GF-D8 (cell line): ENCODE results near the gene DDX1.
"Not testable (repeated sequence)": the region's sequence is repeated elsewhere in the genome, so short reads cannot be mapped to it uniquely, and the experiment has no call there.

Experiments
- DNase-seq: peaks from one replicate; lab custom pipeline; 2025; lab: John Stamatoyannopoulos, UW

Gene DDX1

DNA sequence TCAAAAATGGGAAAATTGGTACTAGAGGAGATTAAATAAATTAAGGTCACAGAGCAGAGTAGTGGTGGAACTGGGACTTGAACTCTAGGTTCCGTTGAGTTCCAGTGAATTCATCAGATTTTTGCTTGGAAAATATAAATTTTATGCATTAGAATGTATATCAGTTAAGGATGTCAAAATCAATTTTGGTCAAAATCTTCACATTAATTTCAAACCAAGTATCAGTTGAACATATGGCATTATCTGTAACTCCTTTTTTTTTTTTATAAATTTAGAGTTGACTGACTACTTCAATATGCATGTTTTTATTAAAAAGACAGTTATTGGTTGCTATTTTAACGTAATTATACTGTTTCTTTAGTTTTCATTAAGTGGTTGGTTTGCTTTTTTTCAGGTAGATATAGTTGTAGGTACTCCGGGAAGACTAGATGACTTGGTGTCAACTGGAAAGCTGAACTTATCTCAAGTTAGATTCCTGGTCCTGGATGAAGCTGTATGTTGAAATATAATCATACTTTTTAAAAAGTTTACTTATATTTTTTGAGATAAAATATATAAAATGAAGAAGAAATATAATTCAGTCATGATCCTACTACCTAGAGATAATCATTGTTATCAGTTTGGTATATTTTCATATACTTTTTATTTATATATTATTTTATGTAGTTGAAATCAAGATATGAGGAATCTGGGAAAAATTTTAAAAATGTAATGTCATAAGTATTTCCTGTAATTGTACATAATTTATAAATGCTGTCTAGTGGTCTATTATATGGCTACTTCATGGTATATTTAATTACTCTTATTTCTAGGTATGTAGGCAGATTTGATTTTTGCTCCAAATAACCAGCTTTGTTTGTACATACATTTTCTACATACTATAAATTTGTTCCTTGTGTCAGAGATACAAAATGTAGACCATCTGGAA is 25.4 kb downstream of the DDX1 start:
- DNase-seq, result no peak

DNA sequence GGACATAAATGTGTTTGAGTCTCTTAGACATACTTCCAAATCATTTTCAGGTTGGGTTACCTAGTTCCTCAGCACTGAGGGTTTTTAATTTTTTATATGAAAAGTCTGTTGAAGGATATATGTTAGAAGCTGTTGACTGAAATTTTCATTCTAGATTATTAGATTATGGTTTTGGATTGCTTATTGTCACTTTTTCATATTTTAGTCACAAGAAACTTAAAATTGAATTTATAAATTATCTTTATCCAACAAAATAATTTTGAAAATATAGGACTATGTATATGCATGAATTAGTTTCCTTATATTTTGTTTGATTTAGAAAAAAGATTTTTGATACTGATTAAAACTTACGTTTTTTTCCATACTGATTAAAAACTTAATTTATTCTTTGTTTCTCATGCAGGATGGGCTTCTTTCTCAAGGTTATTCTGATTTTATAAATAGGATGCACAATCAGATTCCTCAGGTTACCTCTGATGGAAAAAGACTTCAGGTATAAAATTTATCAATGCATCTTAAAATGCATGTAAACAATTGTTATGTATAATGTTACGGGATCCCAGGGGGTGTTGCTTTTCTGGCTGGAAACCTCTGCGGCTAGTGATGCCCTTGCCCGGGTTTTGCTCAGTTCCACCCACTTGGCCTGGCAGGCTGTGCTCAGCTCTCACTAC is 26.2 kb downstream of the DDX1 start:
- no peak for DNase-seq

DNA sequence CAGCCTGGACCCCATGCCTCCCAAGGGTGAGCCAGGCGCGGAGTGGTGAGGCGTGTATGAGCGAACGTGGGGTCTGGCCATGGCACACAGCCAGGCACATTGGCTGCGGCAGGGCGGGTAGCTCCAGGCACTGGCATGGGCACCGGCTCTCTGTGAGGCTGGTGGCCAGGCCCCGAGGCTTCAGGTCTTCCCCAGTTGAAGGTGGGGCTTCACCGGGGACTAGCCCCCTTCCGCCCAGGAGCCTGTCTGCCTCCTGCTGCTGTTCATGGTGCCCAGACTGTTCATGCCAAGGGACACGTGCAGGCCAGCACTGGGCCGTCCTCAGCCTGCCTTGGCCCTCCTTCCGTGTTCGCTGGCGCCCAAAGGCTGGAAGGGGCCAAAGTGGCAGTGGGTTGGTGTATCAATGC is 26.8 kb downstream of the DDX1 start:
- no peak for DNase-seq

- no peak for DNase-seq
These were observed 27.4 kb downstream of the DDX1 start for GRCh38 chr2:15619076-15619475.

- no peak for DNase-seq
These were observed 27.8 kb downstream of the DDX1 start for GRCh38 chr2:15619510-15619909.

- no peak for DNase-seq
These were observed 28.3 kb downstream of the DDX1 start for GRCh38 chr2:15619938-15620337.

- no peak for DNase-seq
These were observed 28.7 kb downstream of the DDX1 start for GRCh38 chr2:15620340-15620739.

DNA sequence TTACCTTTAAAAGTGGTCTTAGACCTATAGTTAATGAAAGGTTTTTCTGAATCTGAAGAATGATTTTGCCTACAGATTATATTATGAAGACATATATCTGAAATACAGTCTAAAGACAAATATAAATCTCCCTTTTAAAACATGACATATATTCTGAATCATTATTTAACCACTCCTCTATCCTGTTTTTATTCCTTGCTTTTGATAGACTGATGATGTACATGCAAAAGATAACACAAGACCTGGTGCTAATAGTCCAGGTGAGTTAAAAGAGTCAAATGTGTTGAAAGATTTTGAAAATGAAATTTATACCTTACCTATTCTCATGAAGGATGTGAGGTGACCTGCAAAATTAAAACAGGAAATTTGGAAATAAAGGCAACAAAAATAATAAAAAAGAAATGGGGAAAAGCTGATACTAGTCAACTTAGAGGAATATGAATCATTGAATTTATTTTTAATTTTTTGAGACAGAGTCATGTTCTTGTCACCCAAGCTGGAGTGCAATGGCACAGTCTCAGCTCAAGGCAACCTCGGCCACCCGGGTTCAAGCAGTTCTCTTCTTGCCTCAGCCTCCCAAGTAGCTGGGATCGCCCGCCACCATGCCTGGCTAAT is 29.3 kb downstream of the DDX1 start:
- DNase-seq, result no peak

GRCh38 chr2:15621472-15621870 is 29.8 kb downstream of the DDX1 start:
- DNase-seq, result not testable (repeated sequence)

GRCh38 chr2:15622214-15622613 is 30.5 kb downstream of the DDX1 start:
- no peak for DNase-seq

DNA sequence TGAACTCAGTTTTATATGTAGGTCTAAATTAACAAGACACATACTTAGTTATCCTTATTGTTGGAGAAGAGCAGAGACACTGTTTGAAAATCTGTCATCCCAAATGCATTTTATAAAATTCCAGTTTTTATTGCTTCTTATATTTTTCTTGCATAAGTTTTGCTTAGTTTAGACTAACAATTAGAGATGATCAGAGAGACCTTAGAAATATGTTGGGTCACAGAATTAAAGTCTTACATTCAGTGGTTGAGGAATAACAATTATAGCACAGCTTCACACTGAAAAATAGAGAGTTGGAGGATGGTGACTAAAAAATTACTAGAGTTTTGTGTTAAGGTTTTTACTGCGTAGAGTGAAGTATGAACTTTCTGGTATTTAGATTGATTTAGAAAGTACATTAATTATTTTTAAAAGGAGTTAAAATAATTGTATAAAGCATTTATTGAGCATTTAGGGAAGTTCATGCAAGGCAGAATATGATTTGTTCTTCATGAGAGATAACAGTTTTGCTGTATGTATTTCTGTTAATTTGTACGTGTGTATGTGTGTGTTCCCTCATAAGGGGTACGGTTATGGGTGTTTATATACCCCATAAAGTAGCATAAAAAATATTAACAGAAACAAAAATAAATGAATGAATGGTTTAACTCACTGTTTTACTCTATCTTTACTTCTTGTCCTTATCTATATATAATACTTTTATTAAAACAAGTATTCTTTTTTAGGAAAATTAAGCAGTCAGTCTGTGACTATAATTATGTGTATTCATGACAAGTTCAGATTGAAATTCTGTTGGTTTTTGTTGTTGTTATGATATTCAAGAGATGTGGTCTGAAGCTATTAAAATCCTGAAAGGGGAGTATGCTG is 31.2 kb downstream of the DDX1 start:
- DNase-seq, result no peak

- no peak for DNase-seq
These were observed 31.8 kb downstream of the DDX1 start for GRCh38 chr2:15623481-15623796.

- DNase-seq, result no peak
These were observed 32.4 kb downstream of the DDX1 start for GRCh38 chr2:15623898-15624541.

- no peak for DNase-seq
These were observed 33.2 kb downstream of the DDX1 start for GRCh38 chr2:15624903-15625302.

- DNase-seq, result no peak
These were observed 33.8 kb downstream of the DDX1 start for GRCh38 chr2:15625344-15626036.

DNA sequence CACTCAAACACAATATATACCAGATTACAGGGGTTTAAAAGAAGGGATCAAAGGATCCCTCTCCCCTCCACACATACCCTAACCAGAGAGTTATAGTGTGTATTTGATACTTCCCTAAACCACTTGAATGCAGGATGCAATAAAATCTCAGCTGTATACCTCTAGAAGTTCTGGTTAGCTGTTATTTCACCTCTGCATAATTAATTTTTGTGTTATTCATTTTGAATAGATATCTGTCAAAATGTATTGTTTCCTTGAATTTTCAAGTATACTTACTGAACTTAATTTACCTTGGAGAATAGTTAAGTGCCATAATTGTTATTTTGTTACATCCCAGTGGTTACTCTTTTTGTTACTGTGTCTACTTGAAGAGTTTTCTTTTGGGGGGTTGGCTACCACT is 34.5 kb downstream of the DDX1 start:
- DNase-seq, result no peak

GRCh38 chr2:15626967-15627366 is 35.3 kb downstream of the DDX1 start:
- no peak for DNase-seq

DNA sequence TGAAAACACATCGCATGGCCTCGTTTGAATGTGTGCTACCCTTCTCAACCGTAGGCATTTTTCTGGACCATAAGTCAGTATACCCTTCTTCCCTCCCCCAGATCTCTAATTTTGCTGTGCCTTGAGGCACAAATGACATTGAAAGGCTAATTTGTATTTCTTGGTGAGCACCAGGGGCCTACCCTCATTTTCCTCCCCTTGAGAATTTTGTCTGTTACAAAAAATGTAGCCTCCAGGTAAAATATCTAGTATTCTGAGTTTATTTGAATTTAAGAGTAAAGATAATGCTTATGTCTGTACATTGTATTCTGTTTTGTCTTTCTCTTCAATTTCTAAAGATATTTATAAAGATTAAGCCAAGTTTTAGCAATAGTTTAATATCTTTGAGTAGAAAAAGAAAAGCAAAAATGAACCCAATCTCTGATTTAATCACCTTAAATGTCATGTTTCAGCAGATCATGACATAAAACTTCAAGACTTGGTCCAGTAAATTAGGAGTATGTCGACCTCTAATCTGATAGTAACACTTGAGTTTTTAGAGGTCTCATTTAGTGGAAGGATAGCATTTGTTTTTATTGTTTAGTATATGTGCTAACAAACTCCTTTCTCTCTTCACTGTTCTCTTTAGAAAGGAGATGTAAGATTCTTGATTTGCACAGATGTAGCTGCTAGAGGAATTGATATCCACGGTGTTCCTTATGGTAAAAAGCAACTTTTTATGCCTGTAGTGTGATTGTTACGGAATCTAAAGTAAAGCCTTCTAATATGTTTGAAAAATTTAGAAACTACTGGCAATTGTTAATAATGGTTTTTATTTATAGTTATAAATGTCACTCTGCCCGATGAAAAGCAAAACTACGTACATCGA is 36.4 kb downstream of the DDX1 start:
- no peak for DNase-seq

GRCh38 chr2:15628899-15629855 is 37.5 kb downstream of the DDX1 start:
- no peak for DNase-seq
